HUES48 (cell line): ENCODE measurements around the gene CLVS2.

Source experiments
- H3K27ac ChIP-seq: one replicate; pipeline ENCODE4 v1.7.0; 2013; ENCODE audit warnings: low read depth, low read length, inconsistent platforms
- H3K27me3 ChIP-seq: 2 replicates; pipeline ENCODE4 v1.6.1; 2013; ENCODE audit warnings: mild to moderate bottlenecking, low read length; ENCODE audit not compliant: control insufficient read depth, insufficient read depth
- H3K36me3 ChIP-seq: 2 replicates; pipeline ENCODE4 v1.6.1; 2013; ENCODE audit warnings: low read length; ENCODE audit not compliant: control insufficient read depth, insufficient read depth
- H3K4me1 ChIP-seq: 2 replicates; pipeline ENCODE4 v1.6.1; 2013; ENCODE audit warnings: mild to moderate bottlenecking, low read length; ENCODE audit not compliant: control insufficient read depth, insufficient read depth
- H3K4me3 ChIP-seq: 2 replicates; pipeline ENCODE4 v1.5.1; 2013; ENCODE audit warnings: mild to moderate bottlenecking, low read depth, low read length
- H3K9ac ChIP-seq: 2 replicates; pipeline ENCODE4 v1.6.1; 2013; ENCODE audit warnings: mild to moderate bottlenecking, low read depth, low read length, moderate library complexity
- H3K9me3 ChIP-seq: 2 replicates; pipeline ENCODE4 v1.6.1; 2013; ENCODE audit warnings: low read length; ENCODE audit not compliant: control insufficient read depth, insufficient read depth

CLVS2 gene

DNA sequence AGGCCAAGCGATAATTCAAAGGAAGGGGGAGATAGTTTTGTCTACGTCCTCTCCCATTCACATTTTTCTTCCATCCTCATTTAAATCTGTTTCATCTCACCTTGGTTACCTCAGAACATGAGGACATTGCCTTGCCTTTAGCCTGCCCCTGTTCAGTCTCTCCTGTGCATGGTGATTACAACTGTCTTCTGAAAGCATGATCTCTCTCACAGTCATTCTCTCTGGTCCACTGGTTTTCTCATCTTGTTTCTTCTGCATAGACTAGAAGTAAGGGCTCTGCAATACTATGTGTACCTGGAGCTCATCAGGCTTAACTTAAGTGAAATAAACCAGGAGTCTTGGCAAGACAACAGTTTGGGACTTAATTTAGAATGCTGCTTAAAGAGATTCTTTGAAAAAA is 31.4 kb downstream of the CLVS2 start:
- H3K36me3 ChIP-seq = no peaks in the 10 kb centered on the region
- no peak overlapping the region for H3K9ac ChIP-seq
- no peaks in the 10 kb centered on the region for H3K4me1 ChIP-seq
- H3K27ac ChIP-seq = no peak overlapping the region
- H3K27me3 ChIP-seq = no peaks in the 10 kb centered on the region
- H3K9me3 ChIP-seq = no peaks in the 10 kb centered on the region
- no peak overlapping the region for H3K4me3 ChIP-seq

DNA sequence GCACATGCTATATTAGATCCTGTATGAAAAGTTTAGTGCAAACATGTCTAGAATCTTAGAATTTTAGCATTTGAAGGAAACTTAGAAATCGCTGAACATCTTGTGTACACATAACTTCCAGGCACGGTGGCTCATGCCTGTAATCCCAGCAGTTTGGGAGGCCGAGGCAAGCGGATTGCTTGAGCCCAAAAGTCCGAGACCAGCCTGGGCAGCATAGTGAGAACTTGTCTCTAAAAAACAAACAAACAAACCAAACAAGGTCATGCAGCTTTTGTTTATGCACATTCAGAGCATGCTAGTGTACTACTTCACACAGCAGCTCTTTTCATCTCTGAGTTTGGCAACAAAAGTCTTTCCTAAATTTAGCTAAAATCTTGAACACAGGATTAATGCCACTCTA is 32.2 kb downstream of the CLVS2 start:
- H3K27ac ChIP-seq = no peak overlapping the region
- no peaks in the 10 kb centered on the region for H3K4me1 ChIP-seq
- H3K9ac ChIP-seq = no peak overlapping the region
- H3K9me3 ChIP-seq = no peaks in the 10 kb centered on the region
- no peak overlapping the region for H3K4me3 ChIP-seq
- no peaks in the 10 kb centered on the region for H3K36me3 ChIP-seq
- no peaks in the 10 kb centered on the region for H3K27me3 ChIP-seq

DNA sequence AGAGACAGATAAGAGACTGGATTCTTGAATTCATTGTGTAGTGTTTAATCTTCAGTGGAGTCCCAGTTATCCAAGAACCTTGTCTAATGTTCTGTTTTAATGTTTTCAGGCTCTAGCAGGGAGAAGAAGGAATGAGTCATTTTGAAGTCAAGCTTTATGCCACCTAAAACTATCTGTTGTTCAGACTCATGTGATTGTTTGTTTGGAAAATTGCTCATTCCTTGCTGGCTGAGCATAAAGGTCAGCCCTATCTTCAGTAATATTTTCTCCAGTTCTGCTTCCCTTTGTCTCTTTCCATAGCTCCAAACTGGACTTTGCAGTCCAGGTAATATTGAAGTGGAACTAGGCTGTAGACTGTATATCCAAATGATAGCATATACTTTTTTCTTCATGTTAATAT is 34.2 kb downstream of the CLVS2 start:
- Histone ChIP-seq H3K27ac (no peak overlapping the region), H3K27me3 (no peaks in the 10 kb centered on the region), H3K4me1 (no peaks in the 10 kb centered on the region)

DNA sequence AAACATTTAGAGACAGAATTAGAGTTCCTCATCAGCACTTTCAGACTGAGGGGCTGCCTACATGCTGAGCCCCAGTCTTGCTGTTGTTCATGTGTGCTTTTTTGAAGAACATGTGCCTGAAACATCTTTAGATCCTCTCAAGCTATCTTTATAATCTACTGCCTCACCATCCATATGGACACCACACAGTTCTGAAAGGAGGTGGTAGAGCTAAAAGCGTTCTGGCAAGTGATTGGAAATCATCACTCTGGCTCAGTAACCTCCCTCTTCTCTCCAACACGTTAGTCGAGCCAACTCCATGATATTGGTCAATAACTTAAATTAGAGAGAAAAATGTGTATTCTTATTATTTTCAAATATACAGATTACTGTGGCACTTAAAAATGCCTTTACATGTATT is 40.6 kb downstream of the CLVS2 start:
- H3K9me3 ChIP-seq = no peaks in the 10 kb centered on the region
- no peak overlapping the region for H3K27ac ChIP-seq
- no peak overlapping the region for H3K4me3 ChIP-seq
- no peaks in the 10 kb centered on the region for H3K27me3 ChIP-seq
- no peaks in the 10 kb centered on the region for H3K4me1 ChIP-seq
- H3K9ac ChIP-seq = no peak overlapping the region
- H3K36me3 ChIP-seq = no peaks in the 10 kb centered on the region

More for the DNA sequence above, 34.2 kb downstream of the CLVS2 start:
- H3K9me3 ChIP-seq = no peaks in the 10 kb centered on the region
- H3K9ac ChIP-seq = no peak overlapping the region
- H3K4me3 ChIP-seq = no peak overlapping the region
- H3K36me3 ChIP-seq = no peaks in the 10 kb centered on the region

DNA sequence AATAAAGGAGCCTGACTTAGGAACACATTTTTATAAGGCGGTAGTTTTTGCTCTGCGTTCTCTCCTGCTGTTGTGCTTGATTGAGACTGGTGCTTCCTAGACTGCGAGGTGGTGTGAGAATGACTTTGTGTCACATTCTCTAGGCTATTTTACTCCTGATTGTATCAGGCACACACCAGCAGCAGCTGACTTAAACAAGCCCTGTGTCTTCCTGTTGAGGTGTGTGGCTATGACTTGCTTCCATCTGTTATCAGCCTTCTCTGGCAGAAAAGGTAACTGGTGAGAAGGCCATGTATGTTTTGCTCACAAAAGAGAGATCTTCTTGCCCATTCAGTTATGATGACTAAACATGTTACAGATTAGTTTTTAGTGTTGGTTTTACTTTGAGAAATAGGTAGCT is 43.4 kb downstream of the CLVS2 start:
- no peak overlapping the region for H3K9ac ChIP-seq
- H3K27ac ChIP-seq = no peak overlapping the region
- no peaks in the 10 kb centered on the region for H3K27me3 ChIP-seq
- H3K4me1 ChIP-seq = 0 out of 2 replicates have a peak, but pooled peaks cover 2% of the 10 kb centered on the region
- no peaks in the 10 kb centered on the region for H3K36me3 ChIP-seq
- H3K9me3 ChIP-seq = no peaks in the 10 kb centered on the region
- no peak overlapping the region for H3K4me3 ChIP-seq

DNA sequence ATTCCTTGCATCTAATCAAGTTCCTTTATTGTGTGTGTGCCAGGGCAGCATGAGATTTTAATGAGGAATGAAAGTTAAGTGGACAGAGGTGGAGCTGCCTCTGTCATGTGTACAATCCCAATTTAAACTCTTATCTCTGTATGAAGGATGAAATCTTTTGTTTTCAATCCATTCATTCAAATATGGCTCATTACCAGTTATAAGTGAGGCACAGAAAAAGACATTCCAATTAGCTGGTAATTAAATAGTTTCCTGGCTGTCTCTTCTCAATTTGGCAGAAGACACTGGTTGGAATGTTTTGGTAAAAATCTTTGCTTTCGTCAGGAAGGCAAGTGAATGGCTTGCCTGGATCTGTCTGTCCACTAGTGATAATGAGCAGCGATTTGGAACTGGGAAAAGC is 46.4 kb downstream of the CLVS2 start:
- no peak overlapping the region for H3K27ac ChIP-seq
- no peaks in the 10 kb centered on the region for H3K27me3 ChIP-seq
- H3K9me3 ChIP-seq = no peaks in the 10 kb centered on the region
- H3K4me1 ChIP-seq = 0 out of 2 replicates have a peak, but pooled peaks cover 4% of the 10 kb centered on the region
- no peak overlapping the region for H3K4me3 ChIP-seq
- H3K9ac ChIP-seq = no peak overlapping the region
- H3K36me3 ChIP-seq = no peaks in the 10 kb centered on the region

DNA sequence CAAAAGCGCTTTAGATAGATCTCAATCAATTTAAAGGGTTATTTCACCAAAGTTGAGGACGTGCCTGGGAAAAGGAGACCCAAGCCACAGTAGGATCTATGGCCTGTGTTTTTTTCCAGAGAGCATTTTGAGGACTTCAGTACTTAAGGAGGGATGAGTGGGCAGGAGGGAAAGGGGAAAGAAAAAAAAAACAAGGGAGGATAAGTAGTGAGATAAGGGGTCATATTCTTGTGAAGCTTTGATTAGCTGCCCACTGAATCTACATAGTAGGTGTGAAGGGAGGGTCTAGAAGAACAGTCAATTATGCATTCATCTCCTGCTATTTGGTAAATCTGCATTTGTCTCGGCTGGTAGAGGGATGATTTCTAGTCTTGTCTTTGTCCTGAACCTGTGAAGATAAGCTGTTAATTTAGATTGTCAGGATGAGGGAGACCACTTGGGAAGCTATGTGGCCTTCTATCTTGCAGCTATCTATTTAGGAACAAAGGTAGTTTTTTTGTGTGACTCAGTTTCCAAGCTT is 48.4 kb downstream of the CLVS2 start:
- no peak overlapping the region for H3K4me3 ChIP-seq
- H3K9ac ChIP-seq = no peak overlapping the region
- H3K9me3 ChIP-seq = no peaks in the 10 kb centered on the region
- H3K36me3 ChIP-seq = no peaks in the 10 kb centered on the region
- H3K4me1 ChIP-seq = 0 out of 2 replicates have a peak, but pooled peaks cover 4% of the 10 kb centered on the region
- no peak overlapping the region for H3K27ac ChIP-seq
- no peaks in the 10 kb centered on the region for H3K27me3 ChIP-seq

DNA sequence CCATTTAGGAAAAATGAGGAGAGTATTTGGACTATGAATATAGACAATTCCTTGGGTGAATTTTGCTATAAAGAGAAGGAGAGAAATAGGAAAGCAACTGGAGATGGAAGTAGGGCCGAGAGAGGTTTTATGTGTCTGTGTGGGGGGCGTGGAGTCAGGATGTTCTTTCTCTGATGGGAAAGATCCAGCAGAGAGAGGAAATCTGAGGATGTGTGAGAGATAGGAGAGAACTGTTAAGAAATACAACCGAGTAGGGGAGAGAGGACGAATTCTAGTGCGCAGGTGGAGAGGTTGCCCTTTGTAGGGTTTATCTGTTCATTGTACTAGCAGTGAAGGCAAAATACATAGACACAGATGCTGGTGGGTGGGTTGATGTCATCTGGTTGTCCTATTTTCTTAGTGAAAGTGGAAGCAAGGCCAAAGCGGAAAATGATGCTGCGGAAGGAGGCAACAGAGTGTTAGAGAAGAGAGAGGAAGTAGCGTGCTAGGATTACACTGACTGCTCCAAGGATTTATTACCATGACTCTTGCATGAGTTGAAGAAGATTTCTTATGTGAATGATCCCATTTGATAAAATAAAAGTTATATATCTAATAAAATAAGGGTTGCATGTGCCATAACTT is 57.7 kb downstream of the CLVS2 start:
- no peaks in the 10 kb centered on the region for H3K9me3 ChIP-seq
- no peaks in the 10 kb centered on the region for H3K36me3 ChIP-seq

DNA sequence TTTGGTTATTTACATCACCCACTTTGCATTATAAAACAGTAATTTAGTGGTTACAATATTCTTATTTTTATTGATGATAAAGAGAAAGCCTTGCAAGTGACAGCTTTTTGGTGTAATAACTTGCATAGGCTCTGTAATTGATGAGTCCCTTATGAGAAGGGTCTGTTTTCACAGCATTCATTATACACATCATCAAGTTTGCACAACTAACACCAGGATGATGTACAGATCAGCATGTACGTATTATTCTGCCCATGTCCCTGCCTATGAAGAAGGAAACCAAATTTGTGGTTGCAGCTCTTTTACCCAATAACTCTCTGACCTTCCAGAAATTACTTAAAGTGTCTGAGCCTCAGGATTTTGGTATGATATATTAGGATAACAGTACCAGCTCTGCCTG is 59.2 kb downstream of the CLVS2 start:
- Histone ChIP-seq H3K27ac (no peak overlapping the region), H3K9ac (no peak overlapping the region), H3K4me1 (no peaks in the 10 kb centered on the region), H3K27me3 (no peaks in the 10 kb centered on the region), H3K4me3 (no peak overlapping the region), H3K9me3 (no peaks in the 10 kb centered on the region), H3K36me3 (no peaks in the 10 kb centered on the region)

More for the DNA sequence above, 57.7 kb downstream of the CLVS2 start:
- Histone ChIP-seq H3K4me1 (no peaks in the 10 kb centered on the region), H3K4me3 (no peak overlapping the region), H3K27ac (no peak overlapping the region), H3K27me3 (no peaks in the 10 kb centered on the region), H3K9ac (no peak overlapping the region)

DNA sequence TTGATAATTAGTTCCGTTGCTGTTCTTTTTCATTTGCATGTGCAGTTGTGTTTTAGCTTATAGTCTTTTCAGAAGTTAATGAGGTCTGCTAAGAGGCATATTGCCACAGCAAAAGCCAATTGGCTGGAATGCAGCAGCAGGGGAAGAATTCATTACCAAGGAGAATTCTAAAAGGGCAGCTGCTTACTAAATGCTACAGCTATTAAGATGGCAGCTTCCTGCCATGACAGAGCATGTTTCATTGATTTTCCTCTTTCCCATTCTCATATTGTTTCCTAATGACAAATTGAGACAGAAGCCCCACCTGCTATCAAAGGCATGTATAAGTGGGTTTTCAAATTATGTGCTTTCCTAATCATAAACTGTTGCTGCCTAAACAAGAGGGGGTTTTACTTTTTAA is 66.6 kb downstream of the CLVS2 start:
- no peak overlapping the region for H3K4me3 ChIP-seq
- H3K9me3 ChIP-seq = no peaks in the 10 kb centered on the region
- H3K27me3 ChIP-seq = no peaks in the 10 kb centered on the region
- H3K36me3 ChIP-seq = no peaks in the 10 kb centered on the region
- no peak overlapping the region for H3K9ac ChIP-seq
- H3K27ac ChIP-seq = no peak overlapping the region
- peaks cover 10% of the 10 kb centered on the region; the same call in 1 of the 2 replicates for H3K4me1 ChIP-seq

DNA sequence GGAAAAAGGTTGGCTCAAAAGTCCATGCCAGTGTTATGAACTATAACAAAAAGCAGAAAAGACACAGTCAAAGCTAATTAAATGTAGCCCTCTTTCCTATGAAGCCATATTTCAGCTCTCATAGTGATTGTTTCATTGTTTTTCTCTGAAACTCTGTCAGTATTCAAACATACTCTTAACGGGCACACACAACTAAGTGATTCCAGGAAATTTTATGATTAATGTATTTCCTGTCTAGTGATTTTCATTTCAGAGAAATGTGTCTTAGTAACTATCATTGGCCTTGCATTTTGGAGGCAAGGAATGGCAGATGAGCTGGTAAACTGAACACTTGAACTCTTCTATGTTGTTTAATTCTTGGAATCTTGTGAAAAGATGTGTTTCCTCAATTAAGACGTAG is 68.0 kb downstream of the CLVS2 start:
- Histone ChIP-seq H3K9me3 (no peaks in the 10 kb centered on the region), H3K4me1 (peaks cover 10% of the 10 kb centered on the region; the same call in 1 of the 2 replicates), H3K36me3 (no peaks in the 10 kb centered on the region), H3K9ac (no peak overlapping the region), H3K27me3 (no peaks in the 10 kb centered on the region), H3K4me3 (no peak overlapping the region), H3K27ac (no peak overlapping the region)
